Stimulated activated CD8-positive, alpha-beta memory T cell treated with anti-CD3 and anti-CD28 coated beads, Interleukin-7, amount 100 ng/mL, for 24 hours (primary cell): ENCODE results near the gene HNRNPH3.
A peak's percentile ranks its signal among the peaks of the same experiment; 100 is the strongest.

Experiments
- DNase-seq: peaks from one replicate; pipeline ENCODE4 v3.0.0-alpha.2; 2020; ENCODE audit warnings: low read depth

The HNRNPH3 gene

GRCh38 chr10:68332259-68333057 lies 594 bp downstream of the HNRNPH3 start, which contains the start of gene PBLD:
Gene PBLD (minus strand): TSS chr10:68332928. CDS start chr10:68306844, 26,084 bp downstream.
- peak; percentile 18 for DNase-seq

DNA sequence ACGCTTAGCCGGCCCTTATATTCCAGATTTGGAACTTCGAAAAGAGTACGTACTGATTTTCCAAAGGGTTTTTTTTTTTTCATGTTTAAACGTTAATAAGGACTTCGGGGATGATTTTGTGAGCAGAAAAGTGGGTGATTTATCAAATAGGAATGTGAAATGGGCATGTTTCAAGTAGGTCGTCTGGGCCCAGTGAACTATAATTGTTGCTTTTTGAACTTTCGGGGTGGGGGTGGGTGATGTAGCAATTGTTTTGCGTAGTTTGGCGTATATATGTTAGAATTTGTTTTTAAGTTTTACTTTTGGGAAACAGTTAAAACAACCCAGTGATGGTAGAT lies 1.2 kb downstream of the HNRNPH3 start:
- no peak for DNase-seq

DNA sequence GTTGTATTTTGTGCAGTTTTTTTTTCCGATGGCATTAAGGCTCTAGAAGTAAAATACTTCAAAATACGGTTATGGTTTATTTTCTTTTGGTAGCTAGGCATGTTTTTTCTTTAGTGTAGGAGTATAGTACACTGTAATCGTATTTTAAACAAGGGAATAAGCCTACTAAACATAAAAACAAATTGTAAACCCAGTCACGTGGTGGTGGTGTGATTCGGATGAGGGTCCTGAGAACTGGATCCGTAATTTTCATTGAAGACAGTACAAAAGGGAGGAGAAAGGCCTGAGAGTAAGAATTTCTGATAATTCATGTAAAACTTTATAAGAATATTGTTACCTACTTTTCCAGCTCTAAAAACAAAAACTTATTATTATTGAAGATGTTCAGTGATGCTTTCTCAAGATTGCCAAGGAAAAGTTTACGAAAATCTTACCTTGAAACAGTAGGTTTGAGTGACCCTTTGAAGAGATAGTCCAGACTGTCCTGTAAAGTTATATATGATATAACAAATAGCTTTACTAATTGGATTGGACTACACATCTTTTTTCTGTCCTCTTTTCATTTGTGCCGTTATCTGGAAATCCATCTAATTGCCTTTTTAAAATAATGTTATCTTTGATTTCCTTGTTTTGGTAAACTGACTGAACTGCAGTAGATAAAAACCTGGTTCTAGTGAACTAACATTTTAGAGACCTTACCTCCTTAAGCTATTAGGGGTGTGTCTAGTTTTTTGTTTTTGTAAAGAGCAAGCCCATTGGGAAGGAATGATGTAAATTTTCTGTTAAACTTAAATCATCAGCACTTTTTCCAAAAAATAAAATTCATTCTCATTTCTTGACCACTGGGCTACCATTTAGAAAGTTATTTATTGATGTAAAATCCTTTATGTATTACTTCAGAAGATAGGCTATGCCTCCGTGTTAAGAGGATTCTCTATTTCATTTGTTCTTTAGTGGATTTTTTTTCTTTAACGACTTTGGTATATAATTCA lies 1.9 kb downstream of the HNRNPH3 start:
- no peak for DNase-seq

DNA sequence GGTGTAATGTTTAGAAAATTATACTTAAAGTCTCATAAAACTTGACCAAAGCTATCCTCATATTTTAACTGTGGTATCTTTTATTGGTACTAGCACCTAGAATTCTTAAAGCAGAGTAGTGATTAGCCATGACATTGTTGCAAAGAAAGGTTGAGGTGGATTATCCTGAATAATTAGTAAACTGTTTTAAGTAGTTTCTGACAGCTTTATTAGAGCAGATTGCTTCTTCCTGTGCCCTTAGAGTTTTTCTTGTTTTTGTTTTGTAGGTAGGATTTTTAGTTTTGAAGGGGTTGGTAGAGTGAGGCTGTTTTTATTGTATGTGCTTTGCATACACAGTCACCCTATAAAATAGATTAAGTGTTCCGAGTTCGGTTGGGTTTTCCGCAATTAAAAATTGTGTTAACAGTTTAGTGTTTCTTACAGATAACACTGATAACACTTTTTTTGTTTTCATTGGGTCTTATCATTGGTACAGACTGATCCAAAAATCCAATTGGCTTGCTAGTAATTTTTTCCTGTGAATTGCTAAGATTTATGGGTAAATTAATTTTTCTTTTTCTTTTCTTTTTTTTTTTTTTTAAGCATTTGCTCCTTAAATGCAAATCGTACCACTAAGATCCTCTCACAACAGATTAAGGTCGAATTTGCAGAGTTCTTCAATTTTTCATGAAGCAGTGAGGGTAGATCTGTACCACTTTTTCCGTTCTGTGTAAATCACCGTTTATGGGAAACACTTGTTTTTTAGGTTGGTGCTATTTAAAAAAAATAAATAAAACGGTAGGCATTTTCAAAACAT lies 3.0 kb downstream of the HNRNPH3 start:
- DNase-seq = no peak

DNA sequence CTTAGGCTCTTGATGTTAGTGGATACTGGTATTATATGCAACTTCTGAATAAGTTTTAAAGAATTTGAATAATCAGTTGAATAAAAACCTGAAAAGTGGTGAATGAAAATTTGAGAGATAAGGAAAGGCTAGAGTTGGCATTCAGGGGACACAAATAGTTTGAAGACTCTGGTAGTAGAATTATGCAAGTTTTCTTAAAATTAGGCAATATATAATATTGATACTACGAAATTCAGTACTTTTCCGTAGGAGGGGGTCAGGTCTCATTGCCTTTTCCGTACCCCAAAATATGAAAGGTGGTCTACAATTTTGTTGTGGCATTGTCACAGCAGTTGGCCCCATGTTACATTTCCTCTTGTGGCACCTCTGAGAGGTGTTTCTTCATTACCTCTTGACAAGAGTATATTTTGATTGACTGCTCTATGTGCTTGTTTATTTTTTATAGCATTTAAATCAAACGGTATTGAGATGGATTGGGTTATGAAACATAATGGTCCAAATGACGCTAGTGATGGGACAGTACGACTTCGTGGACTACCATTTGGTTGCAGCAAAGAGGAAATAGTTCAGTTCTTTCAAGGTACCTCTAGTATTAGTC lies 5.0 kb downstream of the HNRNPH3 start:
- no peak for DNase-seq

GRCh38 chr10:68340358-68341080 lies 8.7 kb downstream of the HNRNPH3 start:
- no peak for DNase-seq

- DNase-seq = no peak
Observed at GRCh38 chr10:68342909-68343516, 11.1 kb downstream of the HNRNPH3 start.

DNA sequence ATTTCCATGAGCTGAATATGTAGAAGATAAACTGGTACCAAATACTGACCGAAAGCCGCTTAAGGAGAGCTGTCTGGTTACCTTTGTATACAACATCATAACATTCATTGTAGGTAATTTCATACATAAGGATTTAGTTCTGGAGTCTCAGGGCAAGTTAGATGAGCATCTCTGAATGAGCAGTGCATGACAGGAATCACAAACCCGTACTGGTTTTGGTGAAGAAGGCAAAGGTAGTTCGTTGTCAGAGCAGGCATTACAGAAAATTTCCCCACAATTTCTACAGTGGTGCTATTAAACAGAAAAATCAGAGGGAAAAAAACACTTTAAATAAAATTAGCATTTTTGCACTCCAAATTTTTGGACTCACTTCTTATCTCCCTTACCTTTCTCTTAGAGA lies 13.8 kb downstream of the HNRNPH3 start:
- DNase-seq = no peak

GRCh38 chr10:68346774-68347173 lies 14.9 kb downstream of the HNRNPH3 start:
- no peak for DNase-seq

DNA sequence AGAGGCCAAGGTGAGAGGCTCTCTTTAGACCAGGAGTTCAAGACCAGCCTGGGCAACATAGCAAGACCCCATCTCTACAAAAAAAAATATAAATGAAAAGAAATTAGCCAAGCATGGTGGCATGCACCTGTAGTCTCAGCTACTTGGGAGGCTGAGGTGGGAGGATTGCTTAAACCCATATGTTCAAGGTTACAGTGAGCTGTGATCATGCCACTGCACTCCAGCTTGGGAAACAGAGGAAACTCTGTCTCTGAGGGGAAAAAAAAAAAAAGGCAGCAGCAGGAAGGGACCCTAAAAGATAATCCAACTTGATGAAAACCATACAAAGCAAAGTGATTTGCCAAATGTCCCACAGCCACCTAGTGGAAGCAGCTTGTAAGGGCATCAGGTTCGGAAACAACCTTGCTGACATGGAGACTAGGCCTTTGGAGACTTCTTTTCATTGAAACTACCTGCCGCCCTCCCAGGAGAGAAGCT lies 16.4 kb downstream of the HNRNPH3 start:
- peak; percentile 15 for DNase-seq

DNA sequence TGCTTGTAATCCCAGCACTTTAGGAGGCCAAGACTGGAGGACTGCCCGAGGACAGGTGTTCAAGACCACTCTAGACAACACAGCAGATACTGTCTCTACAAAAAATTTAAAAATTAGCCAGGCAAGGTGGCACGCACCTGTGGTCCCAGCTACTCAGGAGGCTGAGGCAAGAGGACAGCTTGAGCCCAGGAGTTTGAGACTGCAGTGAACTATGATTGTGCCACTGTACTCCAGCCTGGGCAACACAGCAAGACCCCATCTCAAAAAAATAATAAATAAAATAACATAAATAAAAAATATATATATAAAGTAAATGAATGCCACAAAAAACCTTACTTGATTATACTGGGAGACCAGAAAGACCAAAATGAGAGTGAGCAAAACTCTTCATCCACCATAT lies 21.7 kb downstream of the HNRNPH3 start:
- DNase-seq = no peak

GRCh38 chr10:68359189-68359588 lies 27.3 kb downstream of the HNRNPH3 start:
- DNase-seq = no peak

- DNase-seq = no peak
Observed at GRCh38 chr10:68362590-68362989, 30.7 kb downstream of the HNRNPH3 start.

- DNase-seq = no peak
Observed at GRCh38 chr10:68364101-68364886, 32.4 kb downstream of the HNRNPH3 start.

DNA sequence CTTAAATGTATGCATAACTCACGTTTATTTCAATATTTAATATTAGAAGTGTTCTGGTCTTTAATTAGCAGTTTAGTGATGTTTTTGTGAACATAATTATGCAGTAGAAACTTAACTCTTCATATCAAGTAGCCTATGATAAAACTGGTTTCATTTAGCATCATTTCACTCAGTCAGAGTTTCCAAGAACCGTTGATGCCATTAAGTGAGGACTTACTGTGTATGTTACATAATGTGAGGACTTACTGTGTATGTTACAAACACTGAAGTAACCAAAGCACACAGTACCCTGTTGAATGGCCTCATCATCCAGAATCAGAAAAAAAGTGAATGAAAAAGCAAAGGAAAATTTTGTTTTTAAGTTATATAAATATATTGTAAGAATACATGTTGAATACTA lies 33.7 kb downstream of the HNRNPH3 start:
- DNase-seq = no peak

DNA sequence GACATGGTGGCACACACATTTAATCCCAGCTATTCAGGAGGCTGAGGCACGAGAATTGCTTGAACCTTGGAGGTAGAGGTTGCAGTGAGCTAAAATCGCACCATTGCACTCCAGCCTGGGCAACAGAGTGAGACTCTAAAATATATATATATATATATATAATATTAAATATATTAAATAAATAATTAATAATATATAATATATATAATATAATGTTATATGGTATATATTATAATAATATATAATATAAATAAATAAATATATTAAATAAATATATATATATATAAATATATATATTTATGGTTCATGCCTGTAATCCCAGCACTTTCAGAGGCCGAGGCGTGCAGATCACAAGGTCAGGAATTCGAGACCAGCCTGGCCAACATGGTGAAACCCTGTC lies 34.7 kb downstream of the HNRNPH3 start:
- DNase-seq = no peak

DNA sequence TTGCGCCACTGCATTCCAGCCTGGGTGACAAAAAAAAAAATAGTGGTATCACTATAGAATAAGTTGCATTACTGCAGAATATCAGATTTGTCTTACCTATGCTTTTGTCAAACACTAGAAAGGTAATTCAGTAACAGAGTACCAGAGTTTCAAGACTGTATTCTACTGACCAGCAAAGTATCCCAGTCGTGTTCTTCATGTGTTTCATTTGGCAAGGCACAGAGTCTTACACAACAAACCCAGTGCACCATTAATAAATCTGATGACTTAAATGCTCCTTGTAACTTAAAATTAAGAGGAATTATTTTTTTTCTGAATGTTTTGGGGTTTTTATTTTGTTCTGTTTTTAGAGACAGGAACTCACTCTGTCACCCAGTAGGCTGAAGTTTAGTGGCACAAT lies 35.3 kb downstream of the HNRNPH3 start:
- no peak for DNase-seq

- DNase-seq = no peak
Observed at GRCh38 chr10:68371604-68372003, 39.7 kb downstream of the HNRNPH3 start.

DNA sequence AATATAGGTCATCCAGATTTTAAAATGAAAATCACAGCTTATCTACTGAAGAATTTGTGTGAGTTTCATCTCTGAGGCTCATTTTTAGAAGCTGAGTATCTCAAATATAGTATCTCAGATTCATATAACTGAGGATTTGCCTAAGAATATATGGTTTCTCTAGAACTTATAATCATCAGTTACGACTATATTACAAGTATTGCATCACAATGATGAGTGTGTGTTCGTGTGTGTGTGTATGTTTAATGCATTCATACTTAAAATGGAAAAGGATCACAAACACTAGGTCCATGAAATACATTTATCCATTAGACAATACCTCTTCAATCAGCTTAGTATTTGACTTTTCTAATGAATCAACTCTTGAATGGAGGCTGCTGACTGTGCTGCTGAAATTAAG lies 53.9 kb downstream of the HNRNPH3 start:
- DNase-seq = no peak
